ENCODE data around the gene INO80E.

Gene INO80E

GRCh38 chr16:29993191-29993902 is 2.7 kb upstream of the INO80E start:
- no peak for DNase-seq

DNA sequence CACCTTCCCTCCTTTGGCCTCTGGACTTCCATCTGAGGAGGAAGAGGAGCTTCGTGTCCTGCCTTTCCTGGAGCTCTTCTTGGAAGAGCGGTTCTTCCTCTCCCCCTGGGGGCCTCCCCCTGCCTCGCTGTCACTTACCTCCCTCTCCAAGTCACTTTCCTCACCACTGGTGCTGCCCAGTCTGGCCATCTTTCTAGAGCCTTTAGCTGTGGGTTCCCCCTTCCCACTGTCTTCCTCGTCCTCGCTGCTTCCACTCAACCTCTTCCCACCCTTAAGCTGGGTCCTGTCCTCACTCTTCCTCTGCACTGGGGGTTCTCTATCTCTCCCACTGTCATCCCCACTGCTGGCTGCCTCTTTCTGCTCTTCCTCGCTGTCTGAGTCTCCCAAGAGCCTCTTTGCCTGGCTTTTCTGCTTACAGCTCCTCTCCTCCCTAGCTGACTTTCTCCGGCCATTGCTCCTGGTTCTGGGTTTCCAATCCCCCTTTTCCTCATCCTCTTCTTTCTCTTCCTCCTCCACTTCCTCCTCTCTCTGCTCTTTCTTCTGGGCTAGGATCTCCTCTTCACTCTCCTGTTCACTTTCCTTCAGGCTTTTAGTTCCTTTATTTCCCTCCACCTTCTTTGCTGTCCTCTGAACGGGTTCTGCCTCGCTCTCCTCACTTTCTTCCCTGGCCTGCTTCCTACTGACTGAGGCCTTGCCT is 2.0 kb upstream of the INO80E start:
- no peak for DNase-seq

DNA sequence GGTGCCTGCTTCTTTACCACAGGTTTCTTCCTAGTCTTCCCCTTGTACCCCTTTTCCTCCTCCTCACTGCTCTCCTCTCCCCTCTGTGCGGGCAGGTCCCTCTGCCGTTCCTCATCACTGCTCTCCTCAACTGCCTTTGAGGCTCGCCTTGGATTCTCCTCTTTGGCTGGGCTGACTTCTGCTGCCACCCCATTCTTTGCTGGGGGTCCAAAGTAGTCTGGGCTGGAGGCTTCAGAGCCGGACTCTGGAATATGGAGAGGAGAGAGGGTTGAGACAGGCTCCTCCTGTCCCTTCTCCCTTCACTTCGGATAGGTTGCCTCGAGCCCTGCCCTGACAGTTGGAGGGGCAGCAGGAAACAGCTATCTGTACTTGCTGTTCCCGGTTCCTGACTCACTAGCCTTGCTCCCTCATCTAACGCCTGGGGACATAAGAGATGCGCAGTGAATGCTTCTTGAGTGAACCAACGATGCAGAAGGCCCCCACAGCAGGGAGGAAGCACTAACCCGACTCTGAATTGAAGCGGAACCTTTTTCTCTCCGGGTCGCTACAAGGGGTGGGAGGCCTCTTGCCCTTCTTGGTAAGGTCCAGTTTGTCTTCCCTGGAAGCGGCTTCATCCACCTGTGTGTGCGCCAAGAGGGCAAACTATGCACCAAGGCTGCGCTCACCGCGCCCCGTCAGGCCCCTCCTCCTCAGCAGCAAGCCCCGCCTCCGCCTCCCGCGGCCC is 1.3 kb upstream of the INO80E start:
- DNase-seq: peak; percentile 77

DNA sequence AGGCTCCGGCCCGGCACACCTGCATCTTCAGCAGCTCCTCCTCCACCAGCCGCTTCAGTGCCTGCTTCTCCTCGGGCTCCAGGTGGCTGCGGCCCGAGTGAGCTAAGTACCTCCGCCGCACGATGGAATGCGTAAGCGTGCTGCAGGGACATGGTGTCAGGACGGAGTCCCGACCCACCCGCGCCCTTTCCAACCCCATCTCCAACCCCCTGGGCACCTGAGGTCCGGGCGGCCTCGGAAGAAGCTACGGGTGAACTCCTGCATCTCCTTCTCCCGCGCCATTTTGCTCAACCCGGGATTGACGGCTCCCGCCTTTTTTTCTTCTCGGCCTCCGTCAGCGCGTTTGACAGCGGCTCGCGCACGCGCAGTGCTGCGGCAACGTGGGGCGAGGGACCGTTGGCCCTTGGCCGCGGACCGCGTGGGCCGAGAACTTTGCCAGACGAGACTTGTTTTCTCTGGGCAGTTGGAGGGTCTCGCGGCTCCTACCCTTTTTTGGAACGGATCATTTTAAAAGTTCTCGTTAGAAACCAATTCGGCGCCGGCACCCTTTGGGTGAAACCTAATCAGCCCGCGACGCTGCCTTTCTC is 624 bp upstream of the INO80E start, which contains the start of gene HIRIP3:
Gene HIRIP3 (minus strand): TSS at position 294 of the 587 bp plus-strand sequence. CDS start 12 bp downstream, at position 282.
- peak; percentile 85 for DNase-seq

- no peak for DNase-seq
These were observed 767 bp downstream of the INO80E start for GRCh38 chr16:29996766-29997250.

- no peak for DNase-seq
These were observed 3.6 kb downstream of the INO80E start for GRCh38 chr16:29999605-30000004.

DNA sequence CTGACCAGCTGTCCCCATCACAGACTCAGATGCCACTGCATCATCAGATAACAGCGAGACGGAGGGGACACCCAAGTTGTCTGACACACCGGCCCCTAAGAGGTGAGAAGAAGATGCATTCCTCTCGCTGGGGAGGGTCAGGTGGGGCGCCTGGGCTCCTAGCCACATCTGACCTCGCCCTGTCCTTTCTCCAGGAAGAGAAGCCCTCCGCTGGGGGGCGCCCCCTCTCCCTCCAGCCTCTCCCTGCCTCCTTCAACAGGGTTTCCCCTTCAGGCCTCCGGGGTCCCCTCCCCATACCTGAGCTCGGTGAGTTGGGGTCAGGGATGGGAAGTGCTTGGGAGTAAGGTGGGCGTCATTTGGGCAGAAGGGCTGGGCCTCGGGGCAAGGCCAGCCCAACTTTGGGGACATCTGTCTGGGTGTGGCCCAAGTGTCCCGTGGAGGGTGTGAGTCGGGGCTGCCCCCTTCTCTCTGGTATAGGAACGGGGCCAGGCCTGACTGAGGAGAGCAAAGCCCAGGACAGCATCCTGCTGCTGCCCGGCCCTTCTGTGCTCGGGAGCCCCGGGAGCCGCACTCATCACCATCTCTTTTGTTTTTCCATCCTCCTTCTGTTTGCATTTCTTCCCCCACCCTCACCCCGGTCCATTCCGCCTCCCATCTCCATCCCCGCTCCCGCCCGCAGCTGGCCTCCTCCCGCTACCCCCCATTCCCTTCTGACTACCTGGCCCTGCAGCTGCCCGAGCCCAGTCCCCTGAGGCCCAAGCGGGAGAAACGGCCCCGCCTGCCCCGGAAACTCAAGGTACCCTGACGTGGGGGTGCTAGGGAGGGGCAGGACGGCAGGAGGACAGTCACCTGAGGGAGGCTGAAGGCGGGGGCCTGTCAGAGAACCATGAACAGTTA is 4.9 kb downstream of the INO80E start:
- DNase-seq: no peak

GRCh38 chr16:30002614-30003346 is 6.7 kb downstream of the INO80E start:
- DNase-seq: no peak

DNA sequence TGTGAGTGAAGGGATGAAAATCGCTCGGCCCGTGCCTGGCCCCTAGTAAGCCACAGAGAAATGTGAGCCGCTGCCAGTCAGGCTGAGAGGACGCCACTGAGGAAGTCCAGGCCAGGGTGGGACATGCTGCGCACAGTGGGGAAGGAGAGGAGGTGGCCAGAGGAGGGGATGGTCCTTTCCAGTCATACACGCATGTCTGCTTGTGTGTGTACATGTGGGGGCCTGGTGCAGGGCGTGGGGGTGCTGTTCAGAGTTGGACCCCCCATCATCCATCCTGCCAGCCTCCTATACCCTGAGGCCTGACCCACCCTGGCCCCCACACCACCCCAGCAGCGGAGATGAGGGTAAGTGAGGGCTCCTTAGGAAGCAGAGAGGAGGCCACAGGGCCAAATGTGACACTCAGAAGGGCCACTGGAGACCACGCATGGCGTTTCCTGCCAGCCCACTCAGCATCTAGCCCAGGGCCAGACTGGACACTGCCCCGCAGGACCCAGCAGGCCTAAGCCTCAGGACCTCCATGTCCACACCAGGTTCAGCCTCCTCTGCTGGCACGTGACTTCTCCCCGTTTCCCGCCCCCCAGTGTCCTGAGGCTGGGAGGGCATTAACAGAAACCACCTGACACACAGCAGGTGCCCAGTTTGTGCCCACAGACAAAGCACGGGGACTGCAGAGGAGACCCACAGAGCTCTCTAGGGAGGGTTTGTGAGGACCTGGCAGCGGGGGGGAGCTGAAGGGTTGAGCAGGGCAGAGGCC is 7.8 kb downstream of the INO80E start:
- no peak for DNase-seq

GRCh38 chr16:30004424-30004776 is 8.4 kb downstream of the INO80E start:
- DNase-seq: no peak

DNA sequence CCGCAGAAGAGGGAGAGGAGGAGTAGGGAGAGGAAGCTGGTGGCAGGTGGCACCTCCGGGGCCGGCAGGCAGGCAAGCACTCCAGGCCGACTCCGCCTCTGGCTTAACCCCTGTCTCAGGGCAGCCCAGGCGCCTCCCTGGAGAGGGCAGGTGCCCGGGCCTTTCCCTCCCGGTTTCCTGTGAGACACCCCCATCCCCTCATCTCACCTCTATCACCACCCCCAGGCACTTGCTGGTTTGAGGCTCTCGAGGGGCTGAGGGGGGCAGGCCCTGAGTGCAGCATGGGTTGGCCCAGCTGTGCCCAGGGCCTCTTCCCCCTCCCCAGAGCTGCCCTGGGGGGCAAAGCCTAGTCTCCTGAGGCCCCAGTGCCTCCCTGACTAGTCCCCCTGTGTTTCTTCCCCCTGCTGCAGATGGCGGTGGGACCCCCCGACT is 8.8 kb downstream of the INO80E start:
- DNase-seq: no peak

- DNase-seq: peak; percentile 45
These were observed 9.5 kb downstream of the INO80E start for GRCh38 chr16:30005341-30006094.

DNA sequence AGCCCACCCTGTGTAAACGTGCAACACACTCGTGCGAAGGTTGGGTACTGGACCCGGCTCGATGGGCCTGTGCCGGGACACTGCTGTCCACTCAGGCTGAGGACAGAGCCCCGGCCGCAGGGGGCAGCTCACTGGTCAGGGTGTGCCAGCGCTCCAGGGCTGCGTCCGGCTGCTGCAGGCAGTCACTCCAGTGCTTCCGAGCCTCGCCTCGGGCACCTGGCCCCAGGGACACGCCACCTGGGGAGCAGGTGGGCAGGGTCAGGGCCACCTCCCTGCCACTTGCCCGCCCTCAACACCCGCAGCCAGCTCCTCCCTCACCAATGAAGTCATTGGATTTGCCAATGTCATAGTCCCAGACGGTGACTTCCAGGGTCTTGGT is 10.0 kb downstream of the INO80E start:
- DNase-seq: no peak

GRCh38 chr16:30006659-30007377 is 10.8 kb downstream of the INO80E start:
- no peak for DNase-seq

DNA sequence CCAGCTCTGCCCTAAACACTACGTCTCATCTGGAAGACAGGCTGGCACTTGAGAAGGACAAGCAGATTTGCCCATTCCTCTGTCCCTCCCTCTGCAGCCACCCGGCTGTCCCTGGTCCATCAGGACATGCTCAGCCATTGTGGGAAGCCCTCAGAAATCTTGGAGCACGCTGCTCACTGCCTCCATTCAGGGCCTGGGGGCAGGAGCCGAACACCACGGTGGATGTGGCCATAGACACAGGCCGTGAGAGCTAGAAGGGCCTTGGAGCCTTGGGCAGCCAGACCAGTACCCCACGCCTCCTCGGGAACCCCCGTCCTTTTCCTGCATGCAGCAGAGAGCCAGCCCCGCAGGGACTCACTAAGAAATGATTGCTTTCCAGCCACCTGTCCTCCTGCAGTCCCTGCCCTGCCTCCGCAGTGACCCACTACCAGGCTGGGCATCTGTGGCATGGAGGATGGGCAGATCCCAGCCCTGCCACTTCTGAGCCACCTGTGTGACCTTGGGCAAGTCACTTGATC is 11.4 kb downstream of the INO80E start:
- no peak for DNase-seq

- no peak for DNase-seq
These were observed 13.2 kb downstream of the INO80E start for GRCh38 chr16:30009085-30009862.

- DNase-seq: no peak
These were observed 14.2 kb downstream of the INO80E start for GRCh38 chr16:30009990-30010843.

Data from activated naive CD4-positive, alpha-beta T cell treated with anti-CD3 and anti-CD28 coated beads, Interleukin-2, amount 50 U/mL, for 16 hours (primary cell).